Measurements from ENCODE around the gene DHX32.
A peak's percentile ranks its signal among the peaks of the same experiment; 100 is the strongest.
"Not testable (repeated sequence)": the region's sequence is repeated elsewhere in the genome, so short reads cannot be mapped to it uniquely, and the experiment has no call there.

The DHX32 gene, protein sequence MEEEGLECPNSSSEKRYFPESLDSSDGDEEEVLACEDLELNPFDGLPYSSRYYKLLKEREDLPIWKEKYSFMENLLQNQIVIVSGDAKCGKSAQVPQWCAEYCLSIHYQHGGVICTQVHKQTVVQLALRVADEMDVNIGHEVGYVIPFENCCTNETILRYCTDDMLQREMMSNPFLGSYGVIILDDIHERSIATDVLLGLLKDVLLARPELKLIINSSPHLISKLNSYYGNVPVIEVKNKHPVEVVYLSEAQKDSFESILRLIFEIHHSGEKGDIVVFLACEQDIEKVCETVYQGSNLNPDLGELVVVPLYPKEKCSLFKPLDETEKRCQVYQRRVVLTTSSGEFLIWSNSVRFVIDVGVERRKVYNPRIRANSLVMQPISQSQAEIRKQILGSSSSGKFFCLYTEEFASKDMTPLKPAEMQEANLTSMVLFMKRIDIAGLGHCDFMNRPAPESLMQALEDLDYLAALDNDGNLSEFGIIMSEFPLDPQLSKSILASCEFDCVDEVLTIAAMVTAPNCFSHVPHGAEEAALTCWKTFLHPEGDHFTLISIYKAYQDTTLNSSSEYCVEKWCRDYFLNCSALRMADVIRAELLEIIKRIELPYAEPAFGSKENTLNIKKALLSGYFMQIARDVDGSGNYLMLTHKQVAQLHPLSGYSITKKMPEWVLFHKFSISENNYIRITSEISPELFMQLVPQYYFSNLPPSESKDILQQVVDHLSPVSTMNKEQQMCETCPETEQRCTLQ

GRCh38 chr10:125881192-125881591, at the start of gene DHX32:
Gene DHX32, minus strand, starts transcription at chr10:125881292. Its CDS starts 468 bp downstream, at chr10:125880824.
- DNase-seq = no peak

- DNase-seq = no peak
These were observed 48.5 kb upstream of the DHX32 start for GRCh38 chr10:125929618-125930017.

DNA sequence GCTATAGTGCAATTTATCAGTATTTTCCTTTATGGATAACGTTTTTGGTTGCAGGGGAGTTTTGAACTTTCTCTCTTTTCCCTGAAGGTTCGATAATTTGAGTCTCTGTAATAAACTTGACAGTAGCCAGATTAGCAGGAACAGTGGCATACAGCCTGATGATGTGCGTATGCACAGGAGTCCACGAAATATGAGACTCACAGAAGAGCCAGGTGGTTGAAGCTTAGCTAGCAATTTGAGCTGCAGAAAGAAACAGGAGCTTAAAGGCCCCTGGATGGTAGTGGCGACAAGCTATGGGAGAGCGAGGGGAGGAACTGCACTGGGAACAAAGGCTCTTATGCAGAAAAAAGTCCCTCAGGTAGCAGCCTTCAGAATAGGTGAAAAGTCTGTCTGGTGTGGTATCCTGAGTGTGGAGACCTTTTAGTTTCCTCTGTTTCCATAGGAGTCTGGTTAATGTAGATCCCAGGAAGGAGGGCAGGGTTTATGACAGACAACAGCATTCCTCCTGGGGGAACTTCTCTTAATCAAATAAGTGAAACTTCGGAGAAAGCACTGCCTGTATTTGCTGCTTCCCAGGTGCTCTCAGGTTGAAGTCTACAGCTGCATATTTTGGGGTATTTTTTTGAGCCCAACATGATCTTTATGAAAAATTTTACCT, 48.0 kb upstream of the DHX32 start:
- no peak for DNase-seq

- DNase-seq = not testable (repeated sequence)
These were observed 46.2 kb upstream of the DHX32 start for GRCh38 chr10:125927265-125927664.

GRCh38 chr10:125926247-125926646, 45.2 kb upstream of the DHX32 start:
- no peak for DNase-seq

DNA sequence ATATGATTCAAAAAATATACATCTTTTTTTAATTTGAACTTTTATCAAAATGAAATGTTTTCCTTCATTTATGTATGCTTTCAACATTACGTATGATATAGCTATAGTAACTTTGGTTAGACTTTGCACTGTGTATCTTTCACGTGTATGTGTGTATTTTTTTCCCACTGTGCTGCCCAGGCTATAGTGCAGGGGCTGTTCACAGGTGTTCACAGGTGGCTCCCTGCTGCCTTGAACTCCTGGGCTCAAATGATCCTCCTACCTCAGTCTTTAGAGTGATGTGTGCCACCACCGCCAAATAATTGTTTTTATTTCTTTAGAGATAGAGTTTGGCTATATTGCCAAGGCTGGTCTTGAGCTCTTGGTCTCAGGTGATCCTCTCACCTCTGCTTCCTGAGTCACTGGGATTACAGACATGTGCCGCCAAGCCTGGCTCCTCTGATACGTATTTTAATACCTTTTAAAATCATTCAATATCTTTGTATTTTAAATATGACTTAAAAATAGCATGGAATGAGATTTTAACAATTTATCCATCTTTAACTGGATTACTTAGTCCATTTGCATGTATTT, 44.3 kb upstream of the DHX32 start:
- DNase-seq = no peak

DNA sequence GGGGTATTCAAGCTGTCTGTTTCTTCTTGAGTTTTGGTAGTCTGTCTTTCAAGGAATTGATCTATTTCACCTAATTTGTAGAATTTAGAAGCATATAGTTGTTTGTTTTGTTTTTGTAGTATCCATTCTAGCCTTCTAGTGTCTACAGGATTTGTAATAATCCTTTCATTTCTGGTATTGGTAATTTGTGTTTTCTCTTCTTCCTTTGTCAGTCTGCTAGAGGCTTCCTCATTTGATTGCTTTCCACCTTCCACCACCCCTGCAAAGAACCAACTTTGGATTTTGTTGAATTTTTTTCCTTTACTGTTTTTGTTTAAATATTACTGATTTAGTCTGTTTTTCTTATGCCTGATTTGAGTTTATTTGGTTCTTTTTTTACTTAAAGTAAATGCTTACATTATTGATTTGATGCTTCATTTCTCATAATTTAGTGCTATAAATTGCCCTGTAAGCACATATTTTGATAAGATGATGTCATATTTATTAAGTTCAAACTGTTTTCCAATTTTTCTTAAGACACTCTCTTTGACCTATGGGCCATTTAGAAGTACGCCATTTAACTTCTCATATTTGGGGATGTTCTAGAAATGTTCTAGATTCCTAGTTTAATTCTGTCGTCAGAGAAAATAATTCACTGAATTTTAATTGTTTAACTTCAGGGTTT, 40.7 kb upstream of the DHX32 start:
- DNase-seq = not testable (repeated sequence)

- DNase-seq = not testable (repeated sequence)
These were observed 36.7 kb upstream of the DHX32 start for GRCh38 chr10:125917704-125918361.

GRCh38 chr10:125916977-125917376, 35.9 kb upstream of the DHX32 start:
- DNase-seq = no peak

- not testable (repeated sequence) for DNase-seq
These were observed 32.2 kb upstream of the DHX32 start for GRCh38 chr10:125913277-125913676.

DNA sequence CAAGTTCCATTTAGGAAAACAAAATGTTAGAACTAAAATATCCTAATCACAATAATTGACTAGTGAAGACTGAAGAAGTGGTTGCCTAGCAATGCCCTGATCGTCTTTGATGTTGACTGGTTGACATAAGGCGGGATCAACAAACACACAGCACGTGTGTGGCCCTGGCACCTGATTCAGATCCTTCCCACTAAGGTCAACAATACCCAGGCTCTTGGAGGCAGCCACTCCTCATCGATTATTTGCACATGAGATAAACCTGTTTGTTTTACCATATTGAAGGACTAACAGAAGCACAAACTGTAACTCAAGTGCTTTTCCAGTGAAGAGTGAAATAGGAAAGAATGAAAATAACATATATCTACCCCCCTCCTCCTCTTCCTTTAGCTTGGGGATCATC, 30.9 kb upstream of the DHX32 start:
- no peak for DNase-seq

GRCh38 chr10:125911145-125911544, 30.1 kb upstream of the DHX32 start:
- DNase-seq = no peak

GRCh38 chr10:125909491-125909890, 28.4 kb upstream of the DHX32 start:
- DNase-seq = not testable (repeated sequence)

DNA sequence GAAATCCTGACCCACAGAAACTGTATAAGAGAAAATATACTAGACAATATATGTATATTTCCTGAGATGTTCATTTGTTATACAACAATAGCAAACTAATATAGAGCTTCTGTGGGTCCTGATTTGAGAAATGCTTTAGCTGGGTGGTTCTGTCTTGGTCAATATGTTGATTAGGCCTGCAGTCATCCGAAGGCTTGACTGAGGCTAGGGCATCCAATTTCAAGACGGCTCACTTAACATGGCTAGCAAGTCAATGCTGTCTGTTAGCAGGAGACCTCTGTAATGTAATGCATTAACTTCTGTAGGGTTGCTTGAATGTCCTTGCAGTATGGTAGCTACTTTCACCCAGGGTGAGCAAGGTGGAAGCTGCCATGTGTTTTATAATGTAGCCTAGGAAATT, 27.7 kb upstream of the DHX32 start:
- not testable (repeated sequence) for DNase-seq

GRCh38 chr10:125907598-125907997, 26.5 kb upstream of the DHX32 start:
- DNase-seq = not testable (repeated sequence)

DNA sequence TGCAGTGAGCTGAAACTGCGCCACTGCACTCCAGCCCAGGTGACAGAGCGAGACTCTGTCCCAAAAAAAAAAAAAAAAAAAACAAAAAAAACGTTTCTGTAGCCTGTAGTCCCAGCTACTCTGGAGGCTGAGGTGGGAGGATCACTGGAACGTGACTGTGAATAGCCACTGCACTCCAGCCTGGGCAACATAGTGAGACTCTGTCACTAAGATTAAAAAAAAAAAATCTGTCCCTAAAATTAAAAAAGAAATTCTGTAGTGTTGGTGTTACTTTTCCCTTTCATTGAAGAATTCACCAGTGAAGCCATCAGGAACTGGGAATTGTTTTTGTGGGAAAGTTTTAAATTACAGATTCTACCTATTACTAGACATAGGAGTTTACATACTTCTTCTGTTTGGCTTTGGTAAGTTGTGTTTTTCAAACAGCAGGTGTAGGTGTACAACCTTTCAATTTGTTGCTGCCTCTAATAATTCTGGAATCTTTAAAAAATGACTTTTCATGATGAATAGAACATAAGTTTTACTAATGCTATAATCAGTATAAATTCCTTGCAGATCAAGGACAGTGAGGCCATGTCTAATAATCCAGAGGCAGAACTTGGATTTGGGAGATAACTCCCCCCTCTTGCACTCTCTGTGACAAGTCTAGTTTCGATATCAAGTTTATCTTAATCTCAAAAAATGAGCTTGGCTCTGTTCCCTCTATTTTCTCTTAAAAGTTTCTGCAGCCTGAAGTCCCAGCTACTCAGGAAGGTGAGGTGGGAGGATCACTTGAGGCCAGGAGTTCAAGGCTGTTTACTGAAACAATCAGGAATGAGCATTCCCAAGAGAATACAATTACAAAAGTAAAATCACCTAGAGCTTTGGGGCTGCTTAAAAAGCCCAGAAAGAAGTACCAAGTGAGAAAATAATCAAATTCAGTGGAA, 24.2 kb upstream of the DHX32 start:
- not testable (repeated sequence) for DNase-seq

GRCh38 chr10:125903135-125903640, 22.1 kb upstream of the DHX32 start:
- DNase-seq = not testable (repeated sequence)

GRCh38 chr10:125900963-125901362, 19.9 kb upstream of the DHX32 start:
- DNase-seq = not testable (repeated sequence)

- DNase-seq = not testable (repeated sequence)
These were observed 16.2 kb upstream of the DHX32 start for GRCh38 chr10:125897317-125897716.

GRCh38 chr10:125896088-125896934, 15.2 kb upstream of the DHX32 start, which contains the start of gene FANK1:
Gene FANK1, plus strand, starts transcription at chr10:125896564. Its CDS starts 79 bp downstream, at chr10:125896643.
- peak; percentile 72 for DNase-seq

All from activated T-cell treated with anti-CD3 and anti-CD28 coated beads, Interleukin-2, amount 50 U/mL, for 1 hour (primary cell).